ENCODE results near the gene VGLL4.

DNA sequence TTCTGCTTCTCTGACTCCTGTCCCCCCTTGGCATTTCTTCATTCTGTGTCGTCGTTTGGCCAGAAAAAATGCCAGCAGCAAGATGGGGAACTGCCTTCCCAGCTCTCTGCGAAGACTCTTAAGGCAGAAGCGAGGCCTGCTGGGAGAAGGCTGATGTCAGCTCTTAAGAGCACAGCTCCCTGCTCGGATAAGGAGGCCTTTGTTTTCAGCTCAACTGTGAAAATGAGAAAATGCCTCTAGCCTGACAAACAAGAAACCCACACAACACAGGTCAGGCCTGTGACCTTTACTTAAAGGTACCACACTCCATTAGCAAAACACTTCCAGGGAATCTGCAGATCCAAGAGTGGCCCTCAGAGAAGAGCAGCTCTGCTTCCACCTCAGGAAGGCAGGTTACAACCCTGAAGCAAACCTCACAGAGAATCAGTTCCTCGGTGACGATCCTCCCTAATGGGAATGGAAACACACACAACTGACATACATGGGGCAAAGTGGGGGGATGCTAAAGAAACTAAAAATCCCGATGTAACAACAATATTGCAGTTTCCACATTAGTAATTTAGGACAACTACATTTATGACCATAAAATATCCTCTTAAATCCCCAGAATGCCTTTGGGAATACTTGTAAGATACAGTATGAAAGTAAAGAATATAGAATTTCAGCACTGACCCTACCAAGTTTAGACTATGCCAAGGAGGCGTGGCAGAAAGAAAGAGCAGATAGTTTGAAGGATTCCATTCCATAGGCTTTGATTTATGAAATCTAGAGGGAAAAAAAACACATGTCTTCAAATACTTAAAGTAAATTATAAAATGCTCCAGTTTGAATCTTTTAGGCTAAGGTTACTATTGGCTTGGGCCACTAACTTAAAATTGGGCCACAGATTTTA, 52.1 kb downstream of the VGLL4 start:
- TF ChIP-seq, protein P1, sequence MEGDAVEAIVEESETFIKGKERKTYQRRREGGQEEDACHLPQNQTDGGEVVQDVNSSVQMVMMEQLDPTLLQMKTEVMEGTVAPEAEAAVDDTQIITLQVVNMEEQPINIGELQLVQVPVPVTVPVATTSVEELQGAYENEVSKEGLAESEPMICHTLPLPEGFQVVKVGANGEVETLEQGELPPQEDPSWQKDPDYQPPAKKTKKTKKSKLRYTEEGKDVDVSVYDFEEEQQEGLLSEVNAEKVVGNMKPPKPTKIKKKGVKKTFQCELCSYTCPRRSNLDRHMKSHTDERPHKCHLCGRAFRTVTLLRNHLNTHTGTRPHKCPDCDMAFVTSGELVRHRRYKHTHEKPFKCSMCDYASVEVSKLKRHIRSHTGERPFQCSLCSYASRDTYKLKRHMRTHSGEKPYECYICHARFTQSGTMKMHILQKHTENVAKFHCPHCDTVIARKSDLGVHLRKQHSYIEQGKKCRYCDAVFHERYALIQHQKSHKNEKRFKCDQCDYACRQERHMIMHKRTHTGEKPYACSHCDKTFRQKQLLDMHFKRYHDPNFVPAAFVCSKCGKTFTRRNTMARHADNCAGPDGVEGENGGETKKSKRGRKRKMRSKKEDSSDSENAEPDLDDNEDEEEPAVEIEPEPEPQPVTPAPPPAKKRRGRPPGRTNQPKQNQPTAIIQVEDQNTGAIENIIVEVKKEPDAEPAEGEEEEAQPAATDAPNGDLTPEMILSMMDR (IDR thresholded peaks at IDR 0.05; ENCODE audit: borderline replicate concordance, extremely low read depth, low read length, poor library complexity, severe bottlenecking), result no peak
- TF ChIP-seq EZH2 (IDR thresholded peaks at IDR 0.05; ENCODE audit: borderline replicate concordance, low read depth, low read length, severe bottlenecking), result no peak
